ENCODE data around the gene RBM47.

DNA sequence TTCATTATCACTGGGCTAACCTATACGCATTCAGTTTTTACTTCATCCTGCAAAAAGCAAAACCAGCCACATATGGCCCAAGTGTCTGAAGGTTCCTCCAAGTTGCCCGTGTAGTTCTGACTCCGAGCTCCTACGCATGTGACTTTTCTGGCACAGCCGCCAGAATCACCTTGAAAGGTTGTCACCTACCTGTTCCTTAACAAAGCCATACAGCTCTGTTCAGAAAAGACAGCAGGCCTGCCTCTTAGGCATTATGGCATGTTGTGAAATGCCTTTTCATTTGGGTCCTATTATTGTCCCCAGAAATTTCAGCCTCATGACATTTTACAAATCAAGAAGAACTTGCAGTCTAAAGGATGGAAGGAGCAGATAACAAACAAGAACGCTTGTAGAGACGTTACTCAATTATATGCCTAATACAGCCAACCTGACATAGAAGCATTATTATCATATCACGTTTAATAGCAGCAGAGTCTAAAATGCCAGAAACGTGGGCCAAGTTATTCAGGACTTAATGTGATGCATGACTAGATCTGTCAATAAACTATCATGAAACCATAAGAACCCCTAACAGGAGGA, 118.5 kb downstream of the RBM47 start:
- TF ChIP-seq, protein P1, sequence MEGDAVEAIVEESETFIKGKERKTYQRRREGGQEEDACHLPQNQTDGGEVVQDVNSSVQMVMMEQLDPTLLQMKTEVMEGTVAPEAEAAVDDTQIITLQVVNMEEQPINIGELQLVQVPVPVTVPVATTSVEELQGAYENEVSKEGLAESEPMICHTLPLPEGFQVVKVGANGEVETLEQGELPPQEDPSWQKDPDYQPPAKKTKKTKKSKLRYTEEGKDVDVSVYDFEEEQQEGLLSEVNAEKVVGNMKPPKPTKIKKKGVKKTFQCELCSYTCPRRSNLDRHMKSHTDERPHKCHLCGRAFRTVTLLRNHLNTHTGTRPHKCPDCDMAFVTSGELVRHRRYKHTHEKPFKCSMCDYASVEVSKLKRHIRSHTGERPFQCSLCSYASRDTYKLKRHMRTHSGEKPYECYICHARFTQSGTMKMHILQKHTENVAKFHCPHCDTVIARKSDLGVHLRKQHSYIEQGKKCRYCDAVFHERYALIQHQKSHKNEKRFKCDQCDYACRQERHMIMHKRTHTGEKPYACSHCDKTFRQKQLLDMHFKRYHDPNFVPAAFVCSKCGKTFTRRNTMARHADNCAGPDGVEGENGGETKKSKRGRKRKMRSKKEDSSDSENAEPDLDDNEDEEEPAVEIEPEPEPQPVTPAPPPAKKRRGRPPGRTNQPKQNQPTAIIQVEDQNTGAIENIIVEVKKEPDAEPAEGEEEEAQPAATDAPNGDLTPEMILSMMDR (IDR thresholded peaks at IDR 0.05; ENCODE audit: insufficient read depth, low read length) = no peak
- no peak for TF ChIP-seq POLR2AphosphoS5 (IDR thresholded peaks at IDR 0.05; ENCODE audit: low read depth)
- TF ChIP-seq, protein P2, sequence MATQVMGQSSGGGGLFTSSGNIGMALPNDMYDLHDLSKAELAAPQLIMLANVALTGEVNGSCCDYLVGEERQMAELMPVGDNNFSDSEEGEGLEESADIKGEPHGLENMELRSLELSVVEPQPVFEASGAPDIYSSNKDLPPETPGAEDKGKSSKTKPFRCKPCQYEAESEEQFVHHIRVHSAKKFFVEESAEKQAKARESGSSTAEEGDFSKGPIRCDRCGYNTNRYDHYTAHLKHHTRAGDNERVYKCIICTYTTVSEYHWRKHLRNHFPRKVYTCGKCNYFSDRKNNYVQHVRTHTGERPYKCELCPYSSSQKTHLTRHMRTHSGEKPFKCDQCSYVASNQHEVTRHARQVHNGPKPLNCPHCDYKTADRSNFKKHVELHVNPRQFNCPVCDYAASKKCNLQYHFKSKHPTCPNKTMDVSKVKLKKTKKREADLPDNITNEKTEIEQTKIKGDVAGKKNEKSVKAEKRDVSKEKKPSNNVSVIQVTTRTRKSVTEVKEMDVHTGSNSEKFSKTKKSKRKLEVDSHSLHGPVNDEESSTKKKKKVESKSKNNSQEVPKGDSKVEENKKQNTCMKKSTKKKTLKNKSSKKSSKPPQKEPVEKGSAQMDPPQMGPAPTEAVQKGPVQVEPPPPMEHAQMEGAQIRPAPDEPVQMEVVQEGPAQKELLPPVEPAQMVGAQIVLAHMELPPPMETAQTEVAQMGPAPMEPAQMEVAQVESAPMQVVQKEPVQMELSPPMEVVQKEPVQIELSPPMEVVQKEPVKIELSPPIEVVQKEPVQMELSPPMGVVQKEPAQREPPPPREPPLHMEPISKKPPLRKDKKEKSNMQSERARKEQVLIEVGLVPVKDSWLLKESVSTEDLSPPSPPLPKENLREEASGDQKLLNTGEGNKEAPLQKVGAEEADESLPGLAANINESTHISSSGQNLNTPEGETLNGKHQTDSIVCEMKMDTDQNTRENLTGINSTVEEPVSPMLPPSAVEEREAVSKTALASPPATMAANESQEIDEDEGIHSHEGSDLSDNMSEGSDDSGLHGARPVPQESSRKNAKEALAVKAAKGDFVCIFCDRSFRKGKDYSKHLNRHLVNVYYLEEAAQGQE (IDR thresholded peaks at IDR 0.05; ENCODE audit: insufficient replicate concordance, low read depth) = no peak
- TF ChIP-seq GABPA (IDR thresholded peaks at IDR 0.05; ENCODE audit: low read depth) = no peak
- no peak for TF ChIP-seq SPI1 (IDR thresholded peaks at IDR 0.05; ENCODE audit: borderline replicate concordance, low read depth)
